K562 (cell line): ENCODE measurements around the gene THEM4. TPM values are rescaled to one million over a fixed set of nuclear protein-coding genes. Genes with fewer than 3 reads are reported as not detected.

Source experiments
- ATAC-seq: fragments of 200-7000 bp; cut with Tn5 transposase; 3 replicates; pipeline ENCODE4 v1.9.1; 2020; ENCODE audit warnings: moderate library complexity
- BruUV-seq: library from RNA; stranded (reverse); fragments of 400-500 nt; replicated peaks from 2 replicates; lab custom pipeline; 2021; lab: Mats Ljungman, UMichigan
- CTCF ChIA-PET: fragments of 300-600 bp; formaldehyde crosslinking; extraction: SDS; loops from one replicate; lab custom pipeline; 2021; ENCODE audit warnings: low intra/inter-chr PET ratio; lab: Yijun Ruan, JAX
- POLR2A ChIA-PET: fragments of 300-600, 350-650 bp; sonication (Branson Sonifier 250); formaldehyde crosslinking; extraction: SDS; loops from one replicate; lab custom pipeline; 2021; ENCODE audit warnings: antibody characterized with exemption, inconsistent platforms; lab: Yijun Ruan, JAX
- DNase-seq, 4 experiments: peaks; one replicate each; pipeline versions ENCODE4 v3.0.0 to v3.0.0-alpha.2; 2011 to 2018; ENCODE audit warnings: low spot score in 3 of 4, mixed read lengths in 3 of 4; ENCODE audit errors: extremely low read depth in 1 of 4
- FAIRE-seq: peaks from 2 replicates; lab custom pipeline; 2011; peaks lifted over from hg19 to GRCh38; lab: Jason Lieb, UNC
- H2AFZ ChIP-seq: 2 replicates; pipeline ENCODE4 v1.6.0; 2011; ENCODE audit warnings: low read depth, low read length, control low read depth, inconsistent platforms
- H3K27ac ChIP-seq: fragments of 200-600 bp; 3 replicates; pipeline ENCODE4 v1.8.0; 2011; ENCODE audit warnings: low read depth, mild to moderate bottlenecking, control low read depth, inconsistent platforms, low read length, moderate library complexity, mixed read lengths; ENCODE audit errors: extremely low read depth
- H3K27me3 ChIP-seq, 2 experiments: fragments of 300-600 bp in 1 of 2; 2 replicates in 1 of 2; 3 replicates in 1 of 2; pipeline versions ENCODE4 v1.6.0 to v1.8.0; 2011; ENCODE audit warnings: inconsistent platforms in 2 of 2, low read length in 2 of 2, mild to moderate bottlenecking in 1 of 2, mixed read lengths in 1 of 2, moderate library complexity in 1 of 2; ENCODE audit not compliant: control insufficient read depth in 2 of 2, insufficient read depth in 2 of 2
- H3K36me3 ChIP-seq: fragments of 300-600 bp; 3 replicates; pipeline ENCODE4 v1.8.0; 2011; ENCODE audit warnings: mild to moderate bottlenecking, low read length, inconsistent platforms; ENCODE audit not compliant: control insufficient read depth, insufficient read depth
- H3K4me1 ChIP-seq, 2 experiments: fragments of 200-600 bp in 1 of 2; replicated peaks in 1 of 2; 2 replicates in 1 of 2; 3 replicates in 1 of 2; pipeline versions ENCODE4 v1.5.1 to v1.8.0; 2011; ENCODE audit warnings: inconsistent platforms in 2 of 2, low read length in 2 of 2, mild to moderate bottlenecking in 1 of 2, mixed read lengths in 1 of 2, moderate library complexity in 1 of 2; ENCODE audit not compliant: control insufficient read depth in 2 of 2, insufficient read depth in 2 of 2
- H3K4me2 ChIP-seq: 2 replicates; pipeline ENCODE4 v1.6.1; 2011; ENCODE audit warnings: low read length, control low read depth, inconsistent platforms, mixed read lengths; ENCODE audit not compliant: insufficient read depth
- H3K4me3 ChIP-seq: fragments of 200-600 bp; sonication (generic), shearing (Covaris generic); 2 replicates; pipeline ENCODE4 v1.5.1; 2016; ENCODE audit warnings: control low read depth, inconsistent platforms
- H3K79me2 ChIP-seq: fragments of 200-600 bp; 3 replicates; pipeline ENCODE4 v1.8.0; 2011; ENCODE audit warnings: low read length, inconsistent platforms; ENCODE audit not compliant: control insufficient read depth, insufficient read depth
- H3K9ac ChIP-seq, 2 experiments: 2 replicates each; pipeline versions ENCODE4 v1.6.0 to v1.6.1; 2011; ENCODE audit warnings: low read depth in 2 of 2, low read length in 2 of 2, control low read depth in 1 of 2, inconsistent platforms in 1 of 2, mild to moderate bottlenecking in 1 of 2, mixed read lengths in 1 of 2; ENCODE audit not compliant: insufficient read depth in 1 of 2
- H3K9me1 ChIP-seq: one replicate; pipeline ENCODE4 v1.6.0; 2011; ENCODE audit warnings: inconsistent platforms, mild to moderate bottlenecking, low read length, moderate library complexity; ENCODE audit not compliant: control insufficient read depth, insufficient read depth
- H3K9me3 ChIP-seq: replicated peaks from 2 replicates; pipeline ENCODE4 v1.5.1; 2011; ENCODE audit warnings: low read depth, low read length, inconsistent platforms; ENCODE audit not compliant: control insufficient read depth, insufficient read depth
- H4K20me1 ChIP-seq: replicated peaks from 2 replicates; pipeline ENCODE4 v1.6.1; 2011; ENCODE audit warnings: low read length, inconsistent platforms, mixed read lengths; ENCODE audit not compliant: control insufficient read depth, insufficient read depth
- CCAR2 ChIP-seq: fragments of 200-400 bp; formaldehyde crosslinking; IDR thresholded peaks from 2 replicates; pipeline ENCODE4 v1.6.1; 2017; ENCODE audit warnings: mild to moderate bottlenecking, low read depth, low read length
- CEBPG ChIP-seq, 3 experiments: fragments of 200-800 bp in 1 of 3; sonication (Bioruptor generic) in 1 of 3; sonication (generic) in 1 of 3; formaldehyde crosslinking in 1 of 3; IDR thresholded peaks in 2 of 3; conservative IDR thresholded peaks in 1 of 3; 2 replicates each; pipeline versions ENCODE4 v1.6.1 to v1.8.0; 2016 to 2022; ENCODE audit warnings: missing compliant biosample characterization in 2 of 3, missing genetic modification characterization in 2 of 3, mild to moderate bottlenecking in 1 of 3, missing genetic modification reagents in 1 of 3
- EZH2 ChIP-seq: IDR thresholded peaks from 2 replicates; pipeline ENCODE4 v1.6.1; 2012; ENCODE audit warnings: low read depth, mild to moderate bottlenecking, inconsistent platforms, low read length, borderline replicate concordance
- MECOM ChIP-seq: fragments of 250-450 bp; sonication (Bioruptor Pico); IDR thresholded peaks from 2 replicates; pipeline ENCODE4 v1.8.0; 2022; ENCODE audit warnings: inconsistent platforms
- NCOA4 ChIP-seq: fragments of 450-650 bp; IDR thresholded peaks from 2 replicates; pipeline ENCODE4 v1.6.1; 2018; ENCODE audit warnings: mild to moderate bottlenecking; ENCODE audit not compliant: partially characterized antibody
- SREBF1 ChIP-seq: fragments of 150-350 bp; IDR thresholded peaks from 2 replicates; pipeline ENCODE4 v1.6.1; 2014; ENCODE audit warnings: antibody characterized with exemption, low read depth, low read length, borderline replicate concordance
- ZFPM2 ChIP-seq: fragments of 250-450 bp; sonication (Bioruptor Pico); IDR thresholded peaks from 2 replicates; pipeline ENCODE4 v1.5.1; 2022; ENCODE audit warnings: mild to moderate bottlenecking
- WGBS: fragments of 100-300 bp; shearing (Covaris generic); methylation state at CpG from one replicate; pipeline ENCODE4 v1.1.6; 2016; ENCODE audit warnings: low coverage, mixed read lengths; ENCODE audit not compliant: insufficient coverage; ENCODE audit errors: missing lambda C conversion rate; 5-methylcytosine and 5-hydroxymethylcytosine counted together
- in situ Hi-C: fragments of 300-500 bp; cut with MboI; formaldehyde crosslinking; loops from 4 replicates; pipeline ENCODE4 v1.15.0; 2018; ENCODE audit warnings: inconsistent platforms, mixed read lengths
- intact Hi-C: fragments of 100-400 bp; cut with micrococcal nuclease; formaldehyde crosslinking; loops from 2 replicates; pipeline ENCODE4 v1.14.2; 2022
- polyA plus RNA-seq, 8 experiments: library from polyadenylated mRNA; depleted of rRNA in 4 of 8; stranded (reverse) in 5 of 8; unstranded in 3 of 8; fragments of >200 nt; fragmentation: Nextera tagmentation in 2 of 8; fragmentation: Illumina TruSeq in 1 of 8; extraction: Ambion mirVana in 2 of 8; extraction: Trizol in 1 of 8; gene quantifications; 2 replicates each; pipeline versions ENCODE4 v1.2.1 to v1.2.3, GENCODE V29; 2011 to 2014; ENCODE audit warnings: inconsistent platforms in 1 of 8, missing spikeins in 1 of 8
- total RNA-seq, 7 experiments: library from RNA; depleted of rRNA in 6 of 7; stranded (reverse); fragments of >200 nt in 6 of 7; fragmentation: Illumina TruSeq in 2 of 7; extraction: Trizol in 2 of 7; gene quantifications; 2 replicates each; pipeline versions ENCODE4 v1.2.1 to v1.2.3, GENCODE V29; 2011 to 2021; ENCODE audit warnings: low replicate concordance in 1 of 7

Gene THEM4
- total and polyA plus RNA-seq, 9 of the 15 experiments (the other 6 are each of a cell fraction or from before 2014, with no cell fraction given) = 8.6 to 71.9 (median 35.3) TPM

- in situ Hi-C loops (loop anchor here (5.0 kb wide), 1 partner anchor 133 kb away; no protein-coding TSS in a partner anchor), intact Hi-C loops (no loop called here)
- Histone ChIP-seq H3K36me3 (no peaks in the 10 kb centered on the region), H3K4me2 (no peak overlapping the region), H3K4me3 (no peak overlapping the region), H3K9me1 (peaks cover 3% of the 10 kb centered on the region), H3K27ac (no peak overlapping the region), H3K9ac (no peak overlapping the region), H4K20me1 (no peaks in the 10 kb centered on the region), H3K79me2 (no peaks in the 10 kb centered on the region), H3K4me1 (peaks cover 5 to 33% of the 10 kb centered on the region in 2 experiments), H2AFZ (no peak overlapping the region), H3K9me3 (no peaks in the 10 kb centered on the region), H3K27me3 (peaks cover 2 to 15% of the 10 kb centered on the region in 2 experiments; a peak in 3 of 5 replicates)
- no peak for ATAC-seq
- no peak for DNase-seq
- ChIA-PET POLR2A (interaction anchor here (0.5 to 1.2 kb wide), 2 partner anchors 10 to 523 kb away, joined by 3 to 4 read pairs; no protein-coding TSS in a partner anchor), CTCF (no interaction called here)
- no TSS peak for BruUV-seq
- 25% methylated on average over 5 of the region's 6 CpGs for WGBS
- no peak for FAIRE-seq
- TF ChIP-seq CEBPG (CRISPR knock-in tag; IDR thresholded peaks at IDR 0.05) (no peak), CEBPG (tag; conservative IDR thresholded peaks at IDR 0.05 in 1 of 2, IDR thresholded peaks at IDR 0.05 in 1 of 2) (no peak), EZH2 (no peak), CCAR2 (no peak), ZFPM2 (no peak), NCOA4 (no peak), MECOM (no peak), SREBF1 (no peak)
Measured at GRCh38 chr1:151830055-151830454, 79.3 kb downstream of the THEM4 start.
